HepG2 (cell line): ENCODE data around the gene ADAMTS16. TPM values are rescaled to one million over a fixed set of nuclear protein-coding genes. Genes with fewer than 3 reads are reported as not detected.

Experiments
- GFI1 ChIP-seq: sonication (generic); formaldehyde crosslinking; IDR thresholded peaks from 2 replicates; pipeline ENCODE4 v1.5.0; 2020; ENCODE audit warnings: missing genetic modification reagents, mild to moderate bottlenecking, borderline replicate concordance
- HDAC2 ChIP-seq: sonication (generic); formaldehyde crosslinking; IDR thresholded peaks from 2 replicates; pipeline ENCODE4 v1.4.0; 2020; ENCODE audit warnings: missing genetic modification reagents
- HHEX ChIP-seq: IDR thresholded peaks from 2 replicates; pipeline ENCODE4 v1.6.1; 2016; ENCODE audit warnings: control low read depth
- IRF2 ChIP-seq: IDR thresholded peaks from 2 replicates; pipeline ENCODE4 v1.6.1; 2018; ENCODE audit warnings: missing genetic modification reagents, missing compliant biosample characterization
- JUNB ChIP-seq: sonication (generic); formaldehyde crosslinking; IDR thresholded peaks from 2 replicates; pipeline ENCODE4 v1.8.0; 2022; ENCODE audit warnings: missing genetic modification reagents, mild to moderate bottlenecking, borderline replicate concordance
- MED1 ChIP-seq: sonication (generic); formaldehyde crosslinking; IDR thresholded peaks from 2 replicates; pipeline ENCODE4 v1.4.0; 2020; ENCODE audit warnings: missing genetic modification reagents
- PCBP2 ChIP-seq: fragments of 200-400 bp; formaldehyde crosslinking; optimal IDR thresholded peaks from 2 replicates; pipeline ENCODE3; 2018; ENCODE audit warnings: low read length, low read depth; ENCODE audit not compliant: poor library complexity, severe bottlenecking
- SPEN ChIP-seq: sonication (generic); formaldehyde crosslinking; IDR thresholded peaks from 2 replicates; pipeline ENCODE4 v1.5.1; 2020; ENCODE audit warnings: low read depth, mild to moderate bottlenecking, missing genetic modification reagents
- SSRP1 ChIP-seq: IDR thresholded peaks from 2 replicates; pipeline ENCODE4 v1.6.1; 2016; ENCODE audit warnings: control low read depth
- TBL1XR1 ChIP-seq: fragments of 150-350 bp; IDR thresholded peaks from 2 replicates; pipeline ENCODE4 v1.6.1; 2014; ENCODE audit warnings: borderline replicate concordance, low read length; ENCODE audit not compliant: partially characterized antibody
- TCF7 ChIP-seq: sonication (generic); IDR thresholded peaks from 2 replicates; pipeline ENCODE4 v1.6.1; 2016; ENCODE audit warnings: antibody characterized with exemption, low read depth
- ZNF317 ChIP-seq: sonication (generic); formaldehyde crosslinking; IDR thresholded peaks from 2 replicates; pipeline ENCODE4 v1.5.0; 2020; ENCODE audit warnings: mild to moderate bottlenecking, missing genetic modification reagents
- ZNF543 ChIP-seq: sonication (generic); formaldehyde crosslinking; IDR thresholded peaks from 2 replicates; pipeline ENCODE4 v1.4.0; 2020; ENCODE audit warnings: mild to moderate bottlenecking, missing genetic modification reagents
- ZNF547 ChIP-seq: sonication (generic); formaldehyde crosslinking; IDR thresholded peaks from 2 replicates; pipeline ENCODE4 v1.5.1; 2020; ENCODE audit warnings: mild to moderate bottlenecking, missing genetic modification reagents
- ZNF674 ChIP-seq: sonication (generic); formaldehyde crosslinking; IDR thresholded peaks from 2 replicates; pipeline ENCODE4 v1.5.0; 2020; ENCODE audit warnings: low read depth, mild to moderate bottlenecking, missing genetic modification reagents
- ZNF792 ChIP-seq: IDR thresholded peaks from 2 replicates; pipeline ENCODE4 v1.6.1; 2016
- polyA plus RNA-seq, 8 experiments: library from polyadenylated mRNA; depleted of rRNA in 3 of 8; stranded (reverse) in 7 of 8; unstranded in 1 of 8; fragments of >200 nt; fragmentation: Illumina TruSeq in 4 of 8; extraction: Trizol in 4 of 8; gene quantifications; 2 replicates each; pipeline versions ENCODE4 v1.2.1 to v1.2.3, GENCODE V29; 2011 to 2016; ENCODE audit warnings: low read depth in 4 of 8, missing spikeins in 1 of 8, mixed read lengths in 1 of 8; ENCODE audit not compliant: insufficient read depth in 1 of 8
- total RNA-seq, 5 experiments: library from RNA; depleted of rRNA; stranded (reverse); fragments of >200 nt; fragmentation: Illumina TruSeq; extraction: Trizol; gene quantifications; 2 replicates each; pipeline ENCODE4 v1.2.3, GENCODE V29; 2016; ENCODE audit warnings: low read depth in 1 of 5
- TF ChIP-seq, protein P1 (sequence below): sonication (generic); formaldehyde crosslinking; IDR thresholded peaks from 2 replicates; pipeline ENCODE4 v1.5.1; 2020; ENCODE audit warnings: mild to moderate bottlenecking, missing genetic modification reagents, borderline replicate concordance
- TF ChIP-seq, protein P2 (sequence below): sonication (generic); formaldehyde crosslinking; conservative IDR thresholded peaks from 2 replicates; pipeline ENCODE4 v1.8.0; 2022; ENCODE audit warnings: low read depth, missing genetic modification reagents
- TF ChIP-seq, protein P3 (sequence below): sonication (generic); formaldehyde crosslinking; IDR thresholded peaks from 2 replicates; pipeline ENCODE4 v1.8.1; 2023; ENCODE audit warnings: mild to moderate bottlenecking, missing genetic modification reagents, borderline replicate concordance
- TF ChIP-seq, protein P4 (sequence below): sonication (generic); formaldehyde crosslinking; IDR thresholded peaks from 2 replicates; pipeline ENCODE4 v1.5.1; 2020; ENCODE audit warnings: mild to moderate bottlenecking, missing genetic modification reagents, borderline replicate concordance

ADAMTS16 gene
- total and polyA plus RNA-seq, 2 of the 13 experiments (the other 11 are each of a cell fraction or from before 2014, with no cell fraction given), result 0.02 to 0.03 TPM

DNA sequence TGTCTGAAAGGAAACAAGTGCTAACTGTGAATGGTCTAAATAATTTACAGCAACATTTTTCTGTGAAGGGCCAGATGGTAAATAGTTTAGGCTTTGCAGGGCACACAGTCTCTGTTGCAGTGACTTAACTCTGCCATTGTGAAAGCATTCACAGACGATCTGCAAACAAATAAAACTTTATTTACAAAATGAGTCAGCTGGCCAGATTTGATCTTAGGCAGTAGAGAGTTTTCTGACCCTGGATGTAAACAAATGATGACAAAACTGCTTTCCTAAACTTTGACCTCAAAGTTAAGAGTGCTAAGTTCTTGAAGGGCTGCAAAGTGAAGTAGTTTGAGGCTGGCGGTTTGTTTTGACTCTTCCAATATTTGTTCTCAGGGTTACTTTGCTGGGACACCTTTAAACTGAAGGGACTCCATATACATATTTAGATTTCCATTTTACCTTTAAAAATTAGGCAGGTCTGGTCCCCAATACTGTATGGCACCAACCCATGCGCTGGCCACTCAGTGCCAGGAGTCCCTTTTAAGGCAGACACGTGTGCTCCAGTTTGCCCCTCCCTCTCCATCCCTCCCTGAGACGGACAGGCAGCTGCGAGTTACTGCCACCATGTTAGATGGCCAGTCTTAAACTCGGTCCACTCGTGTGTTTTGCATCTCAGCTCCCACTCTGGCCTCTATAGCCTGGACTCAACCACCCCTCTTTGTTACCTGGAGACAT is 4.0 kb upstream of the ADAMTS16 start (continued):
- TF ChIP-seq, protein P1, sequence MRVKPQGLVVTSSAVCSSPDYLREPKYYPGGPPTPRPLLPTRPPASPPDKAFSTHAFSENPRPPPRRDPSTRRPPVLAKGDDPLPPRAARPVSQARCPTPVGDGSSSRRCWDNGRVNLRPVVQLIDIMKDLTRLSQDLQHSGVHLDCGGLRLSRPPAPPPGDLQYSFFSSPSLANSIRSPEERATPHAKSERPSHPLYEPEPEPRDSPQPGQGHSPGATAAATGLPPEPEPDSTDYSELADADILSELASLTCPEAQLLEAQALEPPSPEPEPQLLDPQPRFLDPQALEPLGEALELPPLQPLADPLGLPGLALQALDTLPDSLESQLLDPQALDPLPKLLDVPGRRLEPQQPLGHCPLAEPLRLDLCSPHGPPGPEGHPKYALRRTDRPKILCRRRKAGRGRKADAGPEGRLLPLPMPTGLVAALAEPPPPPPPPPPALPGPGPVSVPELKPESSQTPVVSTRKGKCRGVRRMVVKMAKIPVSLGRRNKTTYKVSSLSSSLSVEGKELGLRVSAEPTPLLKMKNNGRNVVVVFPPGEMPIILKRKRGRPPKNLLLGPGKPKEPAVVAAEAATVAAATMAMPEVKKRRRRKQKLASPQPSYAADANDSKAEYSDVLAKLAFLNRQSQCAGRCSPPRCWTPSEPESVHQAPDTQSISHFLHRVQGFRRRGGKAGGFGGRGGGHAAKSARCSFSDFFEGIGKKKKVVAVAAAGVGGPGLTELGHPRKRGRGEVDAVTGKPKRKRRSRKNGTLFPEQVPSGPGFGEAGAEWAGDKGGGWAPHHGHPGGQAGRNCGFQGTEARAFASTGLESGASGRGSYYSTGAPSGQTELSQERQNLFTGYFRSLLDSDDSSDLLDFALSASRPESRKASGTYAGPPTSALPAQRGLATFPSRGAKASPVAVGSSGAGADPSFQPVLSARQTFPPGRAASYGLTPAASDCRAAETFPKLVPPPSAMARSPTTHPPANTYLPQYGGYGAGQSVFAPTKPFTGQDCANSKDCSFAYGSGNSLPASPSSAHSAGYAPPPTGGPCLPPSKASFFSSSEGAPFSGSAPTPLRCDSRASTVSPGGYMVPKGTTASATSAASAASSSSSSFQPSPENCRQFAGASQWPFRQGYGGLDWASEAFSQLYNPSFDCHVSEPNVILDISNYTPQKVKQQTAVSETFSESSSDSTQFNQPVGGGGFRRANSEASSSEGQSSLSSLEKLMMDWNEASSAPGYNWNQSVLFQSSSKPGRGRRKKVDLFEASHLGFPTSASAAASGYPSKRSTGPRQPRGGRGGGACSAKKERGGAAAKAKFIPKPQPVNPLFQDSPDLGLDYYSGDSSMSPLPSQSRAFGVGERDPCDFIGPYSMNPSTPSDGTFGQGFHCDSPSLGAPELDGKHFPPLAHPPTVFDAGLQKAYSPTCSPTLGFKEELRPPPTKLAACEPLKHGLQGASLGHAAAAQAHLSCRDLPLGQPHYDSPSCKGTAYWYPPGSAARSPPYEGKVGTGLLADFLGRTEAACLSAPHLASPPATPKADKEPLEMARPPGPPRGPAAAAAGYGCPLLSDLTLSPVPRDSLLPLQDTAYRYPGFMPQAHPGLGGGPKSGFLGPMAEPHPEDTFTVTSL, result peak; percentile 93
- TF ChIP-seq HDAC2 (CRISPR knock-in tag), result peak; percentile 63
- no peak for TF ChIP-seq ZNF543 (CRISPR knock-in tag)
- 0 out of 2 replicates have a peak, but pooled peaks have one; percentile 40 for TF ChIP-seq ZNF792 (CRISPR knock-in tag)
- TF ChIP-seq TBL1XR1, result peak; percentile 92
- TF ChIP-seq, protein P2, sequence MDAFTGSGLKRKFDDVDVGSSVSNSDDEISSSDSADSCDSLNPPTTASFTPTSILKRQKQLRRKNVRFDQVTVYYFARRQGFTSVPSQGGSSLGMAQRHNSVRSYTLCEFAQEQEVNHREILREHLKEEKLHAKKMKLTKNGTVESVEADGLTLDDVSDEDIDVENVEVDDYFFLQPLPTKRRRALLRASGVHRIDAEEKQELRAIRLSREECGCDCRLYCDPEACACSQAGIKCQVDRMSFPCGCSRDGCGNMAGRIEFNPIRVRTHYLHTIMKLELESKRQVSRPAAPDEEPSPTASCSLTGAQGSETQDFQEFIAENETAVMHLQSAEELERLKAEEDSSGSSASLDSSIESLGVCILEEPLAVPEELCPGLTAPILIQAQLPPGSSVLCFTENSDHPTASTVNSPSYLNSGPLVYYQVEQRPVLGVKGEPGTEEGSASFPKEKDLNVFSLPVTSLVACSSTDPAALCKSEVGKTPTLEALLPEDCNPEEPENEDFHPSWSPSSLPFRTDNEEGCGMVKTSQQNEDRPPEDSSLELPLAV, result no peak
- TF ChIP-seq ZNF317, result no peak; the same call in 1 of the 2 replicates
- TF ChIP-seq, protein P3, sequence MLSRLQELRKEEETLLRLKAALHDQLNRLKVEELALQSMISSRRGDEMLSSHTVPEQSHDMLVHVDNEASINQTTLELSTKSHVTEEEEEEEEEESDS, result no peak
- no peak for TF ChIP-seq ZNF674
- TF ChIP-seq TCF7, result peak; percentile 78
- peak; percentile 75 for TF ChIP-seq MED1 (CRISPR knock-in tag)
- TF ChIP-seq HHEX, result peak; percentile 74
- no peak for TF ChIP-seq PCBP2
- peak; percentile 96 for TF ChIP-seq GFI1 (CRISPR knock-in tag)
- TF ChIP-seq ZNF547, result no peak
- TF ChIP-seq, protein P4, sequence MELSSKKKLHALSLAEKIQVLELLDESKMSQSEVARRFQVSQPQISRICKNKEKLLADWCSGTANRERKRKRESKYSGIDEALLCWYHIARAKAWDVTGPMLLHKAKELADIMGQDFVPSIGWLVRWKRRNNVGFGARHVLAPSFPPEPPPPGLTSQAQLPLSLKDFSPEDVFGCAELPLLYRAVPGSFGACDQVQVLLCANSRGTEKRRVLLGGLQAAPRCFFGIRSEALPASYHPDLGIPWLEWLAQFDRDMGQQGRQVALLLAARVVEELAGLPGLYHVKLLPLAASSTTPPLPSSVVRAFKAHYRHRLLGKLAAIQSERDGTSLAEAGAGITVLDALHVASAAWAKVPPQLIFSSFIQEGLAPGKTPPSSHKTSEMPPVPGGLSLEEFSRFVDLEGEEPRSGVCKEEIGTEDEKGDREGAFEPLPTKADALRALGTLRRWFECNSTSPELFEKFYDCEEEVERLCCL, result no peak
- TF ChIP-seq SPEN (CRISPR knock-in tag), result peak; percentile 54
- no peak for TF ChIP-seq SSRP1 (CRISPR knock-in tag)
- TF ChIP-seq JUNB (CRISPR knock-in tag), result peak; percentile 89
- TF ChIP-seq IRF2 (CRISPR knock-in tag), result peak; percentile 48; the same call in 1 of the 2 replicates
